HG02571 (cell line): Measurements from ENCODE around the gene PRC1.
A peak's percentile ranks its signal among the peaks of the same experiment; 100 is the strongest.
"Not testable (repeated sequence)": the region's sequence is repeated elsewhere in the genome, so short reads cannot be mapped to it uniquely, and the experiment has no call there.

Experiments
- ATAC-seq: cut with Tn5 transposase; IDR thresholded peaks from one replicate; pipeline ENCODE4 v1.9.1; 2021; ENCODE audit warnings: mild to moderate bottlenecking, moderate library complexity; ENCODE audit not compliant: unreplicated experiment

Gene PRC1

GRCh38 chr15:90934256-90934948 is 59.9 kb downstream of the PRC1 start:
- ATAC-seq, result no peak

GRCh38 chr15:90933301-90933700 is 61.0 kb downstream of the PRC1 start:
- no peak for ATAC-seq

- ATAC-seq, result no peak
These were observed 61.7 kb downstream of the PRC1 start for GRCh38 chr15:90932660-90932991.

- ATAC-seq, result peak; percentile 41
These were observed 62.3 kb downstream of the PRC1 start, which contains the start of gene HDDC3 for GRCh38 chr15:90931828-90932659. TSS of gene HDDC3 (minus strand) at chr15:90932549. CDS start at chr15:90932540, 9 bp downstream.

- no peak for ATAC-seq
These were observed 62.8 kb downstream of the PRC1 start for GRCh38 chr15:90931575-90931827.

- ATAC-seq, result no peak
These were observed 63.3 kb downstream of the PRC1 start for GRCh38 chr15:90930861-90931574.

GRCh38 chr15:90929246-90930019 is 64.9 kb downstream of the PRC1 start:
- ATAC-seq, result no peak

GRCh38 chr15:90928106-90928505 is 66.2 kb downstream of the PRC1 start:
- ATAC-seq, result not testable (repeated sequence)

GRCh38 chr15:90926766-90927165 is 67.6 kb downstream of the PRC1 start:
- ATAC-seq, result not testable (repeated sequence)

GRCh38 chr15:90924375-90924774 is 70.0 kb downstream of the PRC1 start:
- ATAC-seq, result peak; percentile 63

GRCh38 chr15:90922712-90923322 is 71.5 kb downstream of the PRC1 start:
- ATAC-seq, result peak; percentile 86

- no peak for ATAC-seq
These were observed 72.4 kb downstream of the PRC1 start for GRCh38 chr15:90921887-90922286.

- no peak for ATAC-seq
These were observed 75.5 kb downstream of the PRC1 start for GRCh38 chr15:90918835-90919234.

GRCh38 chr15:90918034-90918788 is 76.1 kb downstream of the PRC1 start:
- no peak for ATAC-seq

- no peak for ATAC-seq
These were observed 76.8 kb downstream of the PRC1 start for GRCh38 chr15:90917569-90917968.

GRCh38 chr15:90916461-90916860 is 77.9 kb downstream of the PRC1 start:
- ATAC-seq, result no peak
